KOPT-K1 (cell line): ENCODE data around the gene RGS3.

Source experiments
- H3K27ac ChIP-seq: fragments of 200-600 bp; sonication (generic); 2 replicates; pipeline ENCODE4 v1.5.1; 2016; ENCODE audit warnings: antibody characterized with exemption, mild to moderate bottlenecking, low read depth, low read length; ENCODE audit not compliant: poor library complexity, severe bottlenecking
- H3K36me3 ChIP-seq: fragments of 200-600 bp; sonication (generic); 2 replicates; pipeline ENCODE4 v1.5.1; 2017; ENCODE audit warnings: antibody characterized with exemption, mild to moderate bottlenecking, low read length, moderate library complexity; ENCODE audit not compliant: insufficient read depth
- H3K9me3 ChIP-seq: fragments of 200-600 bp; sonication (generic); 2 replicates; pipeline ENCODE4 v1.5.1; 2017; ENCODE audit warnings: antibody characterized with exemption, low read length, mild to moderate bottlenecking; ENCODE audit not compliant: insufficient read depth, poor library complexity, severe bottlenecking

Gene RGS3

DNA sequence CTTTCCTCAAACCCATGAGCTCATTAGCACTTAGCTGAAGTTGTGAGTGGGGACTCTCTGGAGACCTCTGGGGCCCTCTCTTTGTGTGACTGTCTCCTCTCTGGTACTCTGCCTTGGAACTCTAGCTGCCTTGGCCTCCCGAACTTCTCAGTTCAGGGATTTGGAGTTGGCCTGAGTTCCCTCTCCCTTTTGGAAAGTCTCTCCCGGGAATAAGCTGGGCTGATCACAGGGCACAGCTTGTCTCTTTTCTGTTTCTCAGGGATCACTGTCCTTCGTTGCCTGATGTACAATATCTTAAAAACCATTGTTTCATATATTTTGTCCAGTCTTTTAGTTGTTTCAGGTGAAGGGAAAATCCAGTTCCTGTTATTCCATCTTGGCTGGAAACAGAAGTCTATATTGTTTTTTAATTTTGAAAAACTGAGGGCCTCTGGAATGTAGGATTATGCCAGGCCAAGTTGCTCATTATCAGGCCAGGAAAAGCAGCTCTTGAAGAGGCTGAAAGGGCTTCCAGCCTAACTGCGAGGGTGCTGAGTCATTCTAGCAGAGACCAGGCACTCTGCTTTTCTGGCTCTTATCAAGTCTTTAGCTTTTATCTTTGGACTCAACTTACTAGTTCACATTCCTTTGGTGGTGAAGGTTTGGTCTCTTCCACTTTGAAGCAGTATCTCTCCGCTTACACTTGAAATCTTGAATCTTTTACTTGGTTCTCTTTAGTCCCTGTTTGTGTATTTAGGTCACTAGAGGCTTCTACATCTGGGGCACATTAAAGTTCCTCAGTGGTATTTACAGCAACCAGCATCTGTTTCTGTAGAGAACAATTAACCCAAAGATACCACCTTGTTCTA is 8.4 kb upstream of the RGS3 start:
- Histone ChIP-seq H3K27ac (peak overlapping the region; percentile 6), H3K9me3 (no peaks in the 10 kb centered on the region)

DNA sequence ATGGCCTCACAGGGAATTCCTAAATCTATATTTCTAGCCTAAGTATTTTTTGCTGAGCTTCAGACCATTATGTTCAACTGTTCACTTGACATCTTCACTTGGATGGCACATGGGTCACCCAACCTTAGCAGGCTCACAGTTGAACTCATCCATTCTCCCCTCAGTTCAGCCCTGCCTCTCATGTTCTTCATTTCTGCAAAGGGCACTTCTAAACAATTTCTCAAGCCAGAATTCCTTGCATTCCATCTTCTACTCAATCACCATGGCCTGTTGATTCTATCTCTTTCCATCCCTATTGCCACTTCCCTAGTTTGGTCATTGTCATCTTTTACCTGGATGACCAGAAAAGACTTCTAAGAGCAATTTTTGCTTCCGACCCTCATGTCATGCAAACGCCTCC is 7.3 kb upstream of the RGS3 start:
- Histone ChIP-seq H3K27ac (no peak overlapping the region), H3K36me3 (no peaks in the 10 kb centered on the region), H3K9me3 (no peaks in the 10 kb centered on the region)

More for the DNA sequence above, 8.4 kb upstream of the RGS3 start:
- no peaks in the 10 kb centered on the region for H3K36me3 ChIP-seq

DNA sequence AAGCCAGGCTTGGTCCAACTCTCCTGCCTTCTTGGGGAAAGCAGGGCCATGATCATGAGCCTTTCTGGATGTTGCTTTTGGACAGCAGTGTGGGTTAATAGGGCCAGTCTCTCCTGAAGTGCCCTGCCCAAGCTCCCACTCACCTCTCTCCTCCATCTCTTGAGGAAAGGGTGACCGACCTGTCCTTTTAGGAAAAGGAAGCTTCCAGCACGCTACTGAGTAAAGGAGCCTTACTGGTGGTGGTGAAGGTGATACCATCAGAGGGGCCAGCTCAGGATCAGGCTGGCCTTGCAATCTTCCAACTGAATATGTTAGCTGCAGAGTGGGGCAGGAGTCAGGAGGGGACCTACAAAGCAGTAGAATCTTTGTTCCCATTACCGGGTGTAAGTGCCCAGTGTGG is 2.2 kb upstream of the RGS3 start:
- Histone ChIP-seq H3K36me3 (no peaks in the 10 kb centered on the region), H3K9me3 (no peaks in the 10 kb centered on the region), H3K27ac (no peak overlapping the region)

DNA sequence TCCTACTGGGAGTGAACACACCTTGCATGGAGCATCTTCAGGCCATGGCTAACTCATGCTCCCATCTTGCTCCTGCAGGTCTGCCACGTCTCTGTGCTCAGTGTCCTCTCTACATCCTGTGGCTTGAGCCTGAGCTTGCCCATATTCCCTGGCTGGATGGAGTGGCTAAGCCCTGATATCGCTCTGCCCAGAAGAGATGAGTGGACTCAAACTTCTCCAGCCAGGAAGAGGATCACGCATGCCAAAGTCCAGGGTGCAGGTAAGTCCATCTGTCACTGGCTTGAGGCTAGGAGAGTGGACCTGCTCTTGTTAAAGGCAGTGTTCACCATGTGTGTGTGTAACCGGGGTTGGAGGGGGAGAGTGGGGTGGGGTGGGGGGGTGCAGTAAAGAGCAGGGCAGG is 1.6 kb upstream of the RGS3 start:
- Histone ChIP-seq H3K9me3 (no peaks in the 10 kb centered on the region), H3K27ac (no peak overlapping the region), H3K36me3 (no peaks in the 10 kb centered on the region)

GRCh38 chr9:113462781-113463286 is 693 bp upstream of the RGS3 start:
- Histone ChIP-seq H3K27ac (no peak overlapping the region), H3K36me3 (no peaks in the 10 kb centered on the region), H3K9me3 (no peaks in the 10 kb centered on the region)

- no peak overlapping the region for H3K27ac ChIP-seq
- H3K9me3 ChIP-seq: no peaks in the 10 kb centered on the region
- no peaks in the 10 kb centered on the region for H3K36me3 ChIP-seq
Observed at GRCh38 chr9:113464286-113464660, 746 bp downstream of the RGS3 start.

DNA sequence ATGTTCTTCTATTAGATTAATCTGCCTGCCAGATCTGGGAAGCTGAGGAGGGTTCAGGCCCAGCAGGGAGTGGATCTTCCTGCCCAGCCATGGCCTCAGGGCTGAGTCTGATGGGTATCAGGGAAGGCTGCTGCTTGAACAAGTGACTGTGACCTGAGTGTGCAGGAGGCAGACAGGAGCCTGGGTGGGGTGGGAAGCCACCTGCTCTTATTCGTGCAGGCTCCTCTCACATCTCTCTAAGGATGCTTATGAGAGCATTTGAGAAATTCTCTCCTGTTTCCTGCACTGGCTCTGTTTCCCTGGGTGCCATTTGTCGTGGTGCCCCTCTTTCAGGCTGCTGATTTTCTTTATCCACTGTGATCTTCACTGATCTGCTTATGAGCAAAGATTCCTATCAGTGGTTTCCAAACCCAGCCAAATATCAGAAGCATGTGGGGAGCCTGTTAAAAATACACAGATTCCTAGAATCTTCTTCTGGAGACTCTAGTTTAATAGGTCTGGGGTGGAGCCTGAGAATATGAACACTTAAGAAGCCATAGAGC is 2.1 kb downstream of the RGS3 start:
- Histone ChIP-seq H3K36me3 (no peaks in the 10 kb centered on the region), H3K27ac (no peak overlapping the region), H3K9me3 (no peaks in the 10 kb centered on the region)

- Histone ChIP-seq H3K36me3 (no peaks in the 10 kb centered on the region), H3K9me3 (no peaks in the 10 kb centered on the region), H3K27ac (no peak overlapping the region)
Observed at GRCh38 chr9:113467183-113467582, 3.7 kb downstream of the RGS3 start.

DNA sequence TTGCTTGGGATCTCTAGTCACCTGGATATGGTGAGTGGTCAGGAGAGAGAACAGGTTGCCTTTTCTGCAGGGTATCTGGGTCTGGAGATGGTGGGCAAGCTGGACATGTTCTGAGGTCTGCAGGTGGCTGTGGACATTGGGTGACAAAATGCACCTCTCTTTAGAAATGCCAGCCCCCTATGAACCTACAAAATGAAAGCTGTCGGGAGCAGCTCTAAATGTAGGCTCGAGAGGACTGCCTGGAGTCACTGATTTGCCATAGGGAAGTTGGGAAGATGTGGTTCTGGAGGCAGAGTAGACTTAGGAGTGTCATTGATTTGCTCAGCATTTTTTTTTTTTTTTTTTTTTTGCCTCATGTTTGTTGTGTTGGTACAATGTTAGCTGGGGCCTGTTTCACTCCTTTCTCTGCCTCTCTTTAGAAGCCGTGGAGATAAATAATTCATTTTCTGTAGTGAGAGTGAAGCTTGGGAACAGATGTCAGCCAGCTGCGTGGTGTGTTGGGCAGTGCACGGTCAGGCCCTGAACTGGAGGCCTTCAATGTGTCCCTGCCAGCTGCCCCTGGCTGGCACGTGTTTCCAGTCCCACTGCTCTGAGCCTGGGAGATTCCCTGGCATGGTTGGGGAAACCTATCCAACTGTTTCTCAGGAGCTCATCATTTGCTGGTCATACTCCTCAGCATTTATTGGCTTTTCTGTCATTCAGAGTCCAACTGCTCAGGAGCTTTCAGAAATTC is 5.4 kb downstream of the RGS3 start:
- Histone ChIP-seq H3K27ac (no peak overlapping the region), H3K36me3 (no peaks in the 10 kb centered on the region), H3K9me3 (no peaks in the 10 kb centered on the region)

- Histone ChIP-seq H3K27ac (no peak overlapping the region), H3K36me3 (no peaks in the 10 kb centered on the region), H3K9me3 (no peaks in the 10 kb centered on the region)
Observed at GRCh38 chr9:113471143-113471542, 7.6 kb downstream of the RGS3 start.

DNA sequence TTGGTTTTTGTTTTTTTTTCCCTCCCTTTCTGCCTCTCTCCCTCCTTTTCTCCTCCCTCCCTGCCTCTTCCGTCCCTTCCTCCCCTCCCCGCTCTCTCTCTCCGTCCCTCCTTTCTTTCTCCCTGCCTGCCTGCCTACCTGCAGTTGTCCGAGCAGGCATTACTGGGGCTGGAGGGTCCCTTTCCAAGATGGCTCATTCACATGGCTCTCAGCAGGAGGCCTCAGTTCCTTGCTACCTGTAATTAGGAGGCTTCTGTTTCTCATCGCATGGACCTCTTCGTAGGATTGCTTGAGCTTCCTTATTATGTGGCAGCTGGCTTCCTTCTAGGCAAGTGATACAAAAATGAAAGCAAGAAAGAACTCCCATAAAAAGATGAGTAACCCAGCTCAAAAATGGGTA is 8.0 kb downstream of the RGS3 start:
- no peak overlapping the region for H3K27ac ChIP-seq
- H3K9me3 ChIP-seq: no peaks in the 10 kb centered on the region
- no peaks in the 10 kb centered on the region for H3K36me3 ChIP-seq

DNA sequence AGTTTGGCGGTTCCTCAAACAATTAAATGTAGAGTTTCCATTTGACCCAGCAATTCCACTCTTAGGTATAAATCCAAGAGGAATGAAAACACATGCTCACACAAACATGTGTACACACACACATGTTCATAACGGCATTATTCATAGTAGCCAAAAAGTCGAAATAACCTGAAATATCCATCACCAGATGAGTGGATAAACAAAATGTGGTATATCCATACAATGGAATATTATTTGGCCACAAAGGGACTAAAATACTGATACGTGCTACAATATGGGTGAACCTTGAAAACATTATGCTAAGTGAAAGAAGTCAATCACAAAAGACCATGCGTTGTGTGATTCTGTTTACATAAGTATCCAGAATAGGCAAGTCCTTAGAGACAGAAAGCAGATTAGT is 8.7 kb downstream of the RGS3 start:
- H3K36me3 ChIP-seq: no peaks in the 10 kb centered on the region
- H3K9me3 ChIP-seq: no peaks in the 10 kb centered on the region
- H3K27ac ChIP-seq: no peak overlapping the region

GRCh38 chr9:113474360-113475028 is 11.0 kb downstream of the RGS3 start:
- H3K9me3 ChIP-seq: no peaks in the 10 kb centered on the region
- H3K27ac ChIP-seq: no peak overlapping the region
- no peaks in the 10 kb centered on the region for H3K36me3 ChIP-seq

- H3K9me3 ChIP-seq: no peaks in the 10 kb centered on the region
- H3K36me3 ChIP-seq: no peaks in the 10 kb centered on the region
- H3K27ac ChIP-seq: no peak overlapping the region
Observed at GRCh38 chr9:113475031-113475430, 11.5 kb downstream of the RGS3 start.

DNA sequence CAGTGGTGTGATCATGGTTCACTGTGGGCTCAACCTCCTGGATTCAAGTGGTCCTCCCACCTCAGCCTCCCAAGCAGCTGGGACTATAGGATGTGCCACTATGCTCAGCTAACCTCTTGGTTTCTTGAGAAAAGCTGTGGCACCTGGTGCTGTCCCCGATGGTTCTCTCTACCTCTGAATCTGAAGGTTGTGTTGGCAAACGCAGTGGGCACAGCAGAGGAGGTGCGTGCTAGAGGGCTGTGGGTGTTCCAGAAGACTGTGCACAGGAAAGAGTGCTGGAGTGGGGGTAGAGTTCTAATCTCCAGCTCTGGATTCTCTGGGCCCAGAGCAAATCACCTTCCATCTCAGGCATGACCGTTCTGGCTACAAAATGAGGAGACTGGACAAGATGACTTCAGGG is 12.5 kb downstream of the RGS3 start:
- H3K9me3 ChIP-seq: no peaks in the 10 kb centered on the region
- H3K36me3 ChIP-seq: no peaks in the 10 kb centered on the region
- no peak overlapping the region for H3K27ac ChIP-seq
